ENCODE measurements around the gene RNF123.
"Not testable (repeated sequence)": the region's sequence is repeated elsewhere in the genome, so short reads cannot be mapped to it uniquely, and the experiment has no call there.

RNF123 gene

DNA sequence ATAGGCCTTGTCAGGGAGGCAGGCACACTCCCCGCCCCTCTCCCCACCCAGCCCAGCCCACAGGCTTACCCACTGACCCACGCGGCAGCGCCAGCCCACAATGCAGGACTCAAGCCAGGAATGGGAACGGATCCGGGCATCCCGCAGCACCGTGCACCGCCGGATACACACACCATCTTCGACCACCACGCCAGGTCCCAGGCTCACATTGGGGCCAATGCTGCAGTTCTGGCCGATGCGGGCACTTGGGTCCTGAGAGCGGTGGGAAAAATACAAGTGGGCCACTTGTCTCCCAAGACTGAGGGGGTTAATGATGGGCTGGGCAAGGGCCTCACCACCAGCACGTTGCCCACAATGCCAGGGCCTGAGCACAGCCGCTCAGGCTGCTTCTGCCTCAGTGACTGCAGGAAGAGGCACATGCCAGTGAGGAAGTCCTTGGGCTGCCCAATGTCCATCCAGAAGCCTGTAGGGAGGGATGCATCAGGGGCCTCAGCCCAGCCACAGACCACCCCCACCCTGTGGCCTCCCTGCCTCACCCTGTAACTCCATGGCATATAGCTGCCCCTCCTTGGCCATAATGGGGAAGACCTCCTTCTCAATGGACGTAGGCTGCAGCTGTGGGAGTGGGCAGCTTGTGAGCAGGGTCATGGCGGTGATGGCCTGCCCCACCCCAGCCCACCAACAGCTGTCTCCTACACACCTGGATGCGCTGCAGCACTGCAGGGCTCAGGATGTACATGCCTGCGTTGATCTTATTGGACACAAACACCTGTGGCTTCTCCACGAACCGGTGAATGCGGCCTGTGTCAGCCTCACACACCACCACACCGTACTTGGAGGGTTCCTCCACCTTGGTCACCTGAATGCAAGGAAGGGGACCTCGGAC lies 32.8 kb downstream of the RNF123 start:
- no peak for DNase-seq

DNA sequence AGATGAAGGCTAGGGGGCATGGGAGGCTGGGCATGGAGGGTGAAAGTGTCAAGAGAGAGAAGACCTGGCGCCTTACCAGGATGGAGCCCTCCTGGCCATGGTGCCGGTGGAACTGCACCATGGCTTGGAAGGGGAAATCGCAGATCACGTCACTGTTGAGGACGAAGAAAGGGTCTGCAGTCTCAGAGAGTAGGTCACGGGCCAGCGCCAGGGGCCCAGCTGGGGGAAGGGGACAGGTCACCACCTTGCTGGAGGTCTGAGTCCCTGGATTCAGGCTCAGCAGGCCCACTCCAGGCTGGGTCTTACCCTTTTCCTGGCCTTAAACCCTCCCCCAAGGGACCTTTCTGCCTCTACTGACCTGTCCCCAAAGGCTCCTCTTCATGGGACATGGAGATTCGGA lies 33.5 kb downstream of the RNF123 start:
- no peak for DNase-seq

DNA sequence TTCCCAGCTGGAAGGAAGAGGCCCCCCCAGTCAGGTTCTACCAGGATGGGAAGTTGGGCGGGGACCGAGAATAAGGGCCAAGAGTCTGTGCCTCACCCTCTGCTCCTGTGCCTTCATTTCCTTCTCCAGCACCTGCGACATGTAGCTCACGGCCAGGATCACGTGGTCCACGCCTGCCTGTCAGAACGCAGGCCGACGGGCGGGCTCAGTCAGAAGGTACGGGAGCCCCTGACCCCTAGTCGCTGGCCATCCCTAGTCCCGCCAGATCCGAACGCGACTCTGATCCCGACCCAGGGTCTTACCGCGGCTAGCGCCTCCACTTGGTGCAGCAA lies 33.9 kb downstream of the RNF123 start:
- peak; percentile 40 for DNase-seq

DNA sequence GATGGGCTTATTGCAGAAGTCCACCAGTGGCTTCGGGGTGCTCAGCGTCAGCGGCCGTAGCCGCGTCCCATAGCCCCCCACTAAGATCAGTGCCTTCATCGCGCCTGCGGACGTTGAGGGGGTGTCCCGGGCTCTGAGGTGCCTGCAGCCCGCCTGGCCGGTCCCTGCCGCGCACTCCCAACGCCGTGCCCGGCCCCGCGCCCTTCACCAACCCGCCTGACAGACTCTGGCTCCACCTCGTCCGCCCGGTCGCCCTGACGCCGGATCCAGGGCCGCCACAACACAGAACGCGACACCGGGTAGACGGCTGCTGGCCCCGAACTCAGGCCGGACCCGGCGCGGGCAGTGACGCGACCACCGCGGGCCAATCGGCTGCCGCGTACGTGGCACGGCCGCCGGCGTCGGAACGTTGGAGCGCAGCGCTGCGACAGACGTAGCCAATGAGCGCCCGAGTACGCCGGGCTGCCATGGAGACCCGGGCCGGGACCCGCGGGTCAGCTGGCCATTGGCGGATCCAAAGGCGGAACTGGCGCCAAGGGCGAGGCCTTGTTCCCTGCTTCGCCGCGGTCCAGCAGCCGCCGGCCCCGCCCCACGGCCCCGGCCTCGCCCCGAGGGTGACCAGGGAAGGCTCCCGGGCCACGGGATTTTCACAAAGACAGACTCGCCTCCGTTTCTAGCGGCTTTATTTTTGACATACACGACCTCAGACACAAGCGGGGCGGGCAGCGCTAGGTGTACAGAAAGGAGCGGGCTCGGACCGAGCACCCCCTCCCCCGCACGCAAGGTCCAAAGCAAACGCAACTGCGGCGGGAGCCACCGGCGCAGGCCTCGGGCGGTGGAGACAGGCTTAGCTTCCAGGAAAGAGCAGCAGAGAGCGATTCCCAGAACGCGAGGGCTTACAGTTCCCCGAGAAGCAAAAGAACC lies 34.5 kb downstream of the RNF123 start, which contains the start of gene GMPPB:
GMPPB (minus strand) TSS at position 324 of the 924 bp plus-strand sequence; CDS start at position 99, 225 bp downstream.
- DNase-seq: peak; percentile 89

DNA sequence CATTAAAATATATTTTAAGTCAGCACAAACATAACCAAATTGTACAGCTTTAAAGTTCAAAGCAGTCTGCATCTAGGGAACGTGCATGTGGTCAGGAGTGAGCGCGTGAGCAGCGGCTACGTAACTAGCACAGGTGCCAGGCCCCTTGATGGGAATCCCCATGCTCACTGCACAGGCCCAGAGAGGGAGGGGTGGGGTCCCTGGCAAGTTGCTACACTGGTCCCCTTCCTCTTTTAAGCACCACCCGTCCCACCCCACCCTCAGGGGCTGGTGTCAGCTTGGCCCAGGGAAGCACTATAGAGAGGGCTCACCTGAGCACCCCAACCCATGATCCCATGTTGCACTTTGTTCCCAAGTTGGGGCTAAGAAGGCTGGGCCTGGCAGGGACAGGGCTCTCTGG lies 35.2 kb downstream of the RNF123 start:
- peak; percentile 22 for DNase-seq

DNA sequence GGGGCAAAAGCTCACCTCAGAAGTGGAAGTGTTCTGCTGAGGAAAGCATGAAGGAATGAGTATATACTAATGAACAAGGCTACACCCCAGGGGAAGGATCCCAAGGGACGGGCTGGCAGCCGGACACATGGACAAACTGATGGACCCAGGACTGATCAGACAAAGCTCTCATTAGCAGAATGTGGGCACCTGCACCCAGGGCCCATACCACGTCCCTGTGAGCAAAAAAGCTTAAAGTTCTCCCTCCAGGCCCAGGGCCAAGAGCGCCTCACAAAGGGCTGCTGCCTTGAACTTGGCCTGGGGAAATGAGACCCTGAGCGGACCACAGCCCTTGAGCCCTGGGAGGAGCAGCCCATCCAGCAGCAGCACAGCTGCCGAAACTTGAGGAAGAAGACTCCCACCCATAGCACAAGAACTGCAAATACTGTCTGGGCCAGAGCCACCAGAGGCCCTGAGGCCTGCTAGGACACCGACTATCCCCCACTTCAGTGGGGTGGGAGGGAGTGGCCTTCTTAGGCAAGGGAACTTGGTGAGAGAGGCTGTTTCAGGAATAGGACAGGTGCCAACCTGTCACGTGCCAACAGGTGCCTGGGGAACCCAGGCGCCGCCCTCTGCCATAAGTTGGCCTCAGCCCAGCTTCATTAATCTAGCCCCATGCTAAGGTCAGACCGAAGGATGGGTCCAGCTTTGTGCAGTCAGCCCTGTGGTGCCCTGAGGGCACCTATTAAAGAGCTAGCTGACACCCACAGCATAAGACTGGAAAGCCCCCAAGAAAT lies 36.7 kb downstream of the RNF123 start:
- no peak for DNase-seq

DNA sequence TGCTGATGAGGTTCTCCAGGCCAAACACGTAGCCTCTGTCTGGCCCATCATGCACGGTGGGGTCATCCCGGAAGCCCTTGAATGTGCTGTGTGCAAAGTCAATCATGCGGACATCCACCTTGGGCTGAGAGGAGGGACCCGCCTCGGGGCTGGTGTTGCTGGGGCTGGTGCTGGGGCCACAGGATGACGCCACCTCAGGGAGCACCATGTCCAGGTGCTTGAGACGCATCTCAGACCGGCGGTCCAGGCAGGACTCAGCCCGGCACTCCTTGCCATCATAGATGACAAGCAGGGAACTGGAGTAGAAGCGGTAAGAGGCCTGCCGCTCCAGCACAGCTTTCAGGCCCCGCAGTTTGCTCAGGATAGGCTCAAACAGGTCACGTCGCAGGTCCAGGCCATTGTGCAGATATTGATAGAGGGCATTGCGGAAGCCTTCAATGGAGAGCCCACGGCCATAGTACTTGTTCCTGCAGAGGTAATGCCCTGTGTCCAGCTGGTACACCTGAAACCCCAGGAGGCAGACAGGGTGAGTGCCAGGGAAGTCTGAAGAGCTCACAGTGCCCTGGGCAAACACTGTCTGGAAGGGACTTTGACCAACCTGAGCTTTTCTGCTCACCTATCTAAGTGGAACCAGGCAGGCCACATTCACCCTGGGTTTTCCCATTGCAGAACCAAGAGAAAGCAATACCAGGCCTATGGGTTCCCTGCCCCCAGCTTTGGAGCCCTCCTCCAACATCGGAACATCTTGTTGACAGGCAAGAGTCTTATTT lies 38.0 kb downstream of the RNF123 start:
- no peak for DNase-seq

DNA sequence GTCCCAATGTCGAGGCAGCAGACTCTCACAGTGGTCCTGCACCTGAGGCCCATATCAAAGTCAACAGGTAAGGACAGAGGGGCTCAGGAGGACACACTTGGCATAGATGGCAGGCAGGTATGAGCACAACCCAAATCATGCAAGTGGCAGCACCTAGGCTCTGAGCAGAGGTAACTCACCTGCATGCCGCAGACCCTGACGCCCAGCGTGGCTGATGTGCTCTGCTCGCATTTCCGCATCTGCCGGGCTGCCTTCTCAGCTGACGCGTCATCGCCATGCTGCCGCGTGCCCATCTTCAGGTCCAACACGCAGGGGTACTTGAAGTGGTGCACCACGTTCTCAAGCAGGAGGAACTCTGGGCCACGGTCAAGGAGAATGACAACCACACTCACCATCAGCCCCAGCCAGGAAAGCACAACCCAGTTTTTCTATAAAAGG lies 38.6 kb downstream of the RNF123 start:
- no peak for DNase-seq

DNA sequence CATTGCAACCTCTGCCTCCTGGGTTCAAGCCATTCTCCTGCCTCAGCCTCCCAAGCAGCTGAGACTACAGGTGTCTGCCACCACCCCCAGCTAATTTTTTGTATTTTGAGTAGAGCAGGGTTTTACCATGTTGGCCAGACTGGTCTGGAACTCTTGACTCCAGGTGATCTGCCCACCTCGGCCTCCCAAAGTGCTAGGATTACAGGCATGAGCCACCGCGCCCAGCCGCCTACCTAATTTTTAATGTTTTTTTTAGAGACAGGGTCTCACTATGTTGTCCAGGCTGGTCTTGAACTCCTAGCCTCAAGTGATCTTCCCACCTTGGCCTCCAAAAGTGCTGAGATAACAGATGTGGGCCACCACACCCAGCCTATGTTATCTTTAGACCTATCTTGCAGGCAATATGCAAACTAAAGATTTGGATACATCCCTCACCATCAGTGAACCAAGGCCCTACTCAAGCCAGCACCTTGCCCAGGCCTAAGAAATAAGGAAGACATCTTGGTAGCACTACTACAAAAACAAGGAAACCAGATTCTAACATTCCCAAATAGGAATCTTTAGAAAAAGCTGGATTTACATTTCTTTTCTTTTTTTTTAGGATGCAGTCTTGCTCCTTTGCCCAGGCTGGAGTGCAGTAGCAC lies 40.7 kb downstream of the RNF123 start:
- DNase-seq: no peak

DNA sequence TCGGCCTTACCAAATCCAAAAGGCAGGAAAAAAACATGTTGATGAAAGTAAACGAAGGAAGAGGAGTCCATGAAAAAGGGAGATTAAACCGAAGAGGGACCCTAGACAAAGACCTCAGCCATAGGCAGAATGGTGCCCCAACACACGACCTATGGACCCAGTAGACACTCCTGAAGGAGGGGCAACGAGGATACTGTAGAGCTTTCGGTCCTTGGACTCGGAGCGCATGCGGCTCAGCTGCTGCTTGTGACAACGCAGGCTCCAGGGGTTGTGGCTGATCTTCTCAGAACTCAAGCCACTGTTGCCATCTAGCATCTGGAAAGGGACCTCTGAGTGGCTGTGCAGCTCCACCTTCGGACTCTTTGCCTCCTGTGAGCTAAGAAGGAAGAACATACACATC lies 43.2 kb downstream of the RNF123 start:
- no peak for DNase-seq

DNA sequence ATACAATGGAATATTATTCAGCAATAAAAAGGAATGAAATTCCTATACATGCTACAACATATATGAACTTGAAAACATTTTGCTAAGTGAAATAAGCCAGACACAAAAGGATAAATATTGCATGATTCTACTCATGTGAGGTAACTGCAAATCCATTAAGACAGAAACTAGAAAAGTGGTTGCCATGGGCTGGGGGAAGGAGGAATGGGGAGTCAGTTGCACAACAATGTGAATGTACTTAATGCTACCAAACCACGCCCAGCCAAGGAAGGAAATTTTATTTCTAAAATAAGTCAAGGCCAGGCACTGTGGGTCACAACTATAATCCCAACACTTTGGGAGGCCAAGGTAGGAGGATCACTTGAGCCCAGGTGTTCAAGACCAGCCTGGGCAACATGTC lies 44.2 kb downstream of the RNF123 start:
- no peak for DNase-seq

DNA sequence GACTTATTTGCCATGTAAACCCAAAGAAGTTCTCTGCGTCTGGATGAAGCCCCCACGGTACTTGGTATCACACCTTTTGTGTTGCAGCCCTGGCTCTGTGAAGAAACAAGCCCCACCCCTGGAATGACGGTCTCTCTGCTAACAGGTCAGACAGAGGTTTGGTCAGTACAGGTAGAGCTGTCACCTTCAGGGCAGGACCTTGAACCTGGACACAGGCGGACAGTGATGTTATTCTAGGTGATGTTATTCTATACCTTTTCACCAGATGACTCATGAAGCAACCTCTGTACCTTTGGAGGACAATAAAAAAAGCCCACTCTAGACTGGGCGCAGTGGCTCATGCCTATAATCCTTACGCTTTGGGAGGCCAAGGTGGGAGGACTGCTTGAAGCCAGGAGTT lies 45.4 kb downstream of the RNF123 start:
- no peak for DNase-seq

DNA sequence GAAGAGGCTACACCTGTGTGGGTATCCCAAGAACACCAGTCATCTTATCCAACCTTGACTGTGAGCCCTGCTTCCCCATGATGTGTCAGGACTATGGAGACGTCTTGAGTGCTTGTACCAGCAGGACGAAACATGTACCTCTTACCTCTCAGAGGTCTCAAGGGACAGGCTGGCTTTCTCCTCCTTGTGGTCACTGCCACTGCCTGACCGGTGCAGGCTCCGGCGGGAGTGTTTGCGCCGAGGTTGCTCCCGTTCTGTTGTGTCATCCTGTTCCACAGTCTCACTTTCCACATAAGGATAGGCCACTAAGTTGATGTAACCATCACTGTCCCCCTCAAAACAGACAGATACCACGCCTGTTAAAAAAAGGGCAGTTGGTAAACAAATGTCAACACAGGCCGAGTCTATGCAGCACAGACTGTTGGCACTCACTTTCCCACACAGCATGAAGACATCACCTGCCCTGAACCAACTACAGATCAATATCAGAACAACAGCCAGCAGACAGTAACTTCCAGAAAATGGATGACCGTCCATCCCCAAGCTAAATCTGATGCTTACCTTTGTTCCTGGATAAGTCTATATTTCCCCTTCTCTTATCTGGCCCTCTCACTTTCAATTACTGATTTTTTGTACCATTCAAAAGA lies 48.8 kb downstream of the RNF123 start:
- no peak for DNase-seq

DNA sequence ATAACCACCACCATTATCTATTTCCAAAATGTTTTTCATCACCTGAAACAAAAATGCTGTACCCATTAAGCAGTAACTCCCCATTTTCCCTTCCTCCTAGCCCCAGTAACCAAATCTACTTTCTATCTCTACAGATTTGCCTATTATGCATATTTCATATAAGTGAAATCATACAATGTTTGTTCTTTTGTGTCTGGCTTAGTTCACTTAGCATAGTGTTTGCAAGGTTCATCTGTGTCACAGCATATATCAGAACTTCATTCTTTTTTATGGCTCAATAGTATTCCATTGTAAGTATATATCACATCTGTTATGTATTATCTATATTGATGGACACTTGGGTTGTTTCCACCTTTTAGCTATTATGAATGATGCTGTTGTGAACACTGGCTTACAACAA lies 51.1 kb downstream of the RNF123 start:
- no peak for DNase-seq

DNA sequence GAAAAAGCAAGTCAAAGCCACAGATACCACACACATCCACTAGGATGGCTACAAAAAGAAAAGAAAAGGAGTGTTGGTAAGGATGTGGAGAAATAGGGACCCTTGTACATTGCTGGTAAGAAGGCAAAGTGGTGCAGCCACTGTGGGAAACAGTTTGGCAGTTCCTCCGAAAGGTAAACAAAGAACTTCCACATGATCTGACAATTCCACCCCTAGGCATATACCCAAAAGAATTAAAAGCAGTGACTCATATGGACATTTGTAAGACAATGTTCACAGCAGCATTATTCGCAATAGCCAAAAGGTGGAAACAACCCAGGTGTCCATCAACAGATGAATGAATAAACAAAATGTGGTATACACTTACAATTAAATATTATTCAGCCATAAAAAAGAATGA lies 56.6 kb downstream of the RNF123 start:
- no peak for DNase-seq

DNA sequence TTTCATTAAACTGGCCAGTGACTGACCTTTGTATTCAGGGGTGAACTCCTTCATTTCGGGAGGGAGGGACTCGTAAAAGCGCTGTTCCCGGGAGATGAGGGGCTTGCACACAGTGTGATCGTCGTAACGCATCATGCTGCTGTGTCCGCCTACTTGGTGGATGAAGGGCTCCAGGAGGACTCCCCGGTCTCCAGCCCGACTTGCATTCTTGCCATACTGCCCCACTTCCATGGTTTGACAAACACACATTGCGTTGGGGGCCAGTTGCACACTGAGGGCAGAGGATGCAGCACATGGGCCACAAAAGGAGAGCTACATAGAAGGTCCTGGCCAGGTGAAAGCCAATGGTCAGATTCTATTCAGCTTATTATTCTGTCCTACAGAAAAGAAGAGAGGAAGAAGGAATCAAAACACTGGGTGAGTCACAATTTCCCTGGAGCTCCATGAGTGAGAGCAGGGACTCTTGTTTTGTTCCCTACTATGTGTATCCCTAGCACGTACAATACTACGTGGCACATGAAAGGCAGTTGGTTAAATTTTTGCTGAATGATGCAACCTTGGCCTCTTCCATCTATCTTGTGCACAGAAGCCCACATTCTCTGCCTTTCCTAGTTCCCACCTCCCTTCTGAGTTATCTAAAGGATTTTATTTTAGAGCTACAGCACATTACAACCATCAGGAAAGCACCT lies 58.6 kb downstream of the RNF123 start:
- DNase-seq: no peak

DNA sequence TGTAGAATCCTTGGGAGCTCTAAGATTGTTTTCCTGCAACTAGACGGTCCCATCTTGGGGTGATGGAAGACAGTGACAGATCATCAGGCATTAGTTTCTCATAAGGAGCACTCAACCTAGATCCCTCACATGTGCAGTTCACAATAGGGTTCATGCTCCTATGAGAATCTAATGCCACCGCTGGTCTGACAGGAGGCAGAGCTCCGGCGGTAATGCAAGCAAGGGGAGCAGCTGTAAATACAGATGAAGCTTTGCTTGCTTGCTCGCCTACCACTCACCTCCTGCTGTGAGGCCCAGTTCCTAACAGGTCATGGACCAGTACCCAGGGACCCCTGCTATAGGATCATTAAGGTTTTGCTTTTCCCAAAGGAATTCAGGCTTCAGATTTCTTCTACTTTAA lies 59.5 kb downstream of the RNF123 start:
- not testable (repeated sequence) for DNase-seq

DNA sequence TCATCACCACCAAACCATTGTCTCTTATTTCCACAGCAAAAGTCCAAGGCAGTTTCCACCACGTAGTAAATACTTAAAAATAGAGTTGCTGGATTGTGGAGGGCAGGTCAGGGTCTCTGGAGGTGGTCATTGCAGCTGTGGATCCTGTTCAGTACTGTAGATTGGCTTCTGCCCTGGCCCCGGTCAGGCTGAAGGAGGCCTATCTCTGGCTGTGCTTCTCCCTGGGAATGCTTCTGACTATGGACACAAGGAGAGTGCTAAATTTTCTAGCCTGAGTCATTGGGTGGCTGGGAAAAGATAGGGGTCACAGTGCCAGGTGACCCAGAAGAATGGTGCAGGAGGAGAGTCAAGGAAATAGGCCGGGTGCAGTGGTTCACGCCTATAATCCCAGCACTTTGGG lies 60.7 kb downstream of the RNF123 start:
- no peak for DNase-seq

DNA sequence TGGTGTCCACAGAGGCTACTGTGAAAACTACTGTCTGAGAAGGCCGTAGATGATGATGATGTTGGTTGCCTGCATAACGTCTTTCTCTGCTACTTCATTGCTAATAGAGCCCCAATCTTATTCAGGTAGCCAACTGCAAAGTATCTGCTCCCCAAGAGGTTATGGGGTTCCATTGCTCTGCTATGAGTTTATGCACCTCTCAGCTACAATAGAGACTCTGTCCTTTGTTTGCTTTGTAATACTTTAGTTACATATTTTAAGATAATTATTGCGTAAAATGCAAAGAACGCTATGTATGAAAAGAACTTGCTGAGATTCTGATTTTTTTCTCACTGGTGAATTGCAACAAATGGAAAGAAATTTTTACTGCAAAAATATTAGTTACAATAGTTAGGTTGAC lies 62.1 kb downstream of the RNF123 start:
- DNase-seq: no peak

DNA sequence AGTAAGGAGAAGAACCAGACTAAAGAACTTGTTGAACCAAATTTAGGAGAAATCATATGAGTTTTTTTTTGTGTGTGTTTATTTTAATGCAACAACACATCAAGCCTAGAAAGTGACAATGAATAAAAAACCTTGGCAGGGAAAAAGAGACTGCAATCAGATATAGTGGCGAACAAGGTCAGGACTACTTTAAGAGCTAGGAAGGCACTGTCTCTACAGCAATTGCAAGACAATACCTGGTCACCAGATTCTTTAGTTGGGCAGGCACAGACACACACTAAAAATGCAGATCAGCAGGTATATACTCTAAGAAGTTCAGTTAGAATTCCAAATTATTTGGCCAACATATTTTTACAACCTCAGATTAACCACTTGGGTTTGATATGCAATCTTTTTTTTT lies 65.2 kb downstream of the RNF123 start:
- DNase-seq: no peak

DNA sequence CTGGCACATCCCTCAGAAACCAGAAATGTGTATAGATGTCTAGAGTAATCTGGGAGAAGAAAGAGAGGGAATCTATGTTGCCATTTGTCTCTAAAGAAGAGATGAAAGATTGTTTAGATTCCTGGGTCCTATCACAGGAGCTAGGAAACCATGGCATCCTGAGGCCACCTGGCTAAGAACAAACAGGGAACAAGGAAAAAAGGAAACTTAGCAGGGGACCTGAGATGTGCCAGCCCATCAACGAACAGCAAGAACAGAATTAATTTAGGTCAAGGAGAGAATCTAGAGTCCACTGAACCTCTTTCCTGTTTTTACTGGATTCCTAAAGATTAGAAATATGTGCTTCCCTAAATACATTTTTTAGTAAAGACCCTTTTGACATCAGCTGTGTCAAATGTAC lies 66.7 kb downstream of the RNF123 start:
- no peak for DNase-seq

Data from CD4-positive, alpha-beta T cell treated with Interleukin-4 for 4 hours (primary cell).